Kidney (tissue), 14 donors: Measurements from ENCODE around the gene PPP2R3C. TPM values are rescaled to one million over a fixed set of nuclear protein-coding genes. Genes with fewer than 3 reads are reported as not detected.

Experiments
- DNase-seq, 5 donors: peaks; one replicate each; pipeline ENCODE4 v3.0.0-alpha.2; 2013 to 2020
- FAIRE-seq: peaks from 2 replicates; lab custom pipeline; 2012; peaks lifted over from hg19 to GRCh38; lab: Jason Lieb, UNC
- H3K27ac ChIP-seq, 2 donors: one replicate each; pipeline ENCODE4 v1.7.0; 2013; ENCODE audit warnings: low read depth in 2 of 2, low read length in 2 of 2, inconsistent platforms in 1 of 2
- H3K27me3 ChIP-seq: one replicate; pipeline ENCODE4 v1.7.1; 2013; ENCODE audit warnings: low read length, inconsistent platforms; ENCODE audit not compliant: control insufficient read depth, insufficient read depth
- H3K36me3 ChIP-seq, 3 donors: one replicate each; pipeline versions ENCODE4 v1.7.0 to v1.7.1; 2013; ENCODE audit warnings: low read length in 3 of 3, control low read depth in 1 of 3, inconsistent platforms in 1 of 3; ENCODE audit not compliant: insufficient read depth in 3 of 3, control insufficient read depth in 2 of 3
- H3K4me1 ChIP-seq, 3 donors: one replicate each; pipeline versions ENCODE4 v1.7.0 to v1.7.1; 2013; ENCODE audit warnings: low read length in 3 of 3, inconsistent platforms in 1 of 3, low read depth in 1 of 3; ENCODE audit not compliant: control insufficient read depth in 2 of 3, insufficient read depth in 2 of 3
- H3K4me3 ChIP-seq, 3 donors: one replicate each; pipeline versions ENCODE4 v1.7.0 to v1.8.1; 2013; ENCODE audit warnings: low read length in 3 of 3, control low read depth in 1 of 3, inconsistent platforms in 1 of 3
- H3K9ac ChIP-seq, 3 donors: one replicate each; pipeline versions ENCODE4 v1.7.0 to v1.7.1; 2013; ENCODE audit warnings: low read length in 3 of 3, control low read depth in 1 of 3, inconsistent platforms in 1 of 3
- H3K9me3 ChIP-seq, 3 donors: one replicate each; pipeline versions ENCODE4 v1.7.0 to v1.7.1; 2013; ENCODE audit warnings: low read length in 3 of 3, control low read depth in 1 of 3, inconsistent platforms in 1 of 3; ENCODE audit not compliant: control insufficient read depth in 2 of 3, insufficient read depth in 1 of 3
- intact Hi-C: fragments of 100-400 bp; cut with DNase I; formaldehyde crosslinking; loops from one replicate; pipeline ENCODE4 v1.11.1; 2022
- polyA plus RNA-seq: library from polyadenylated mRNA; stranded (reverse); fragments of 350-450 nt; fragmentation: Illumina TruSeq; extraction: RNeasy Lipid Tissue Mini Kit (QIAGEN cat#74804); gene quantifications from one replicate; pipeline ENCODE4 v1.2.3, GENCODE V29; 2014; ENCODE audit warnings: low read depth, low replicate concordance; ENCODE audit not compliant: insufficient read depth
- total RNA-seq: library from RNA; stranded (reverse); fragmentation: NEBNext Ultra II Directional; extraction: Animal tissue kit (Norgen Biotek cat#: 25700); gene quantifications from one replicate; pipeline ENCODE4 v1.2.1, GENCODE V29; 2021
- TF ChIP-seq, protein P1 (sequence below): IDR thresholded peaks from 3 replicates; pipeline ENCODE4 v1.5.1; 2012; ENCODE audit warnings: mild to moderate bottlenecking, moderate library complexity, borderline replicate concordance; ENCODE audit not compliant: insufficient read depth; ENCODE audit errors: extremely low read depth
- donor health status: control.
- donor health status: control.
- donor health status: control.
- donor health status: control.
- donor health status: control.
- donor health status: DM: yes; HTN: yes; CAD: no.
- donor health status: Normal renal cell carcinoma (clear cell type).

The PPP2R3C gene
- total and polyA plus RNA-seq, 2 donors from 2014 or later: 24.8 to 33.7 TPM

DNA sequence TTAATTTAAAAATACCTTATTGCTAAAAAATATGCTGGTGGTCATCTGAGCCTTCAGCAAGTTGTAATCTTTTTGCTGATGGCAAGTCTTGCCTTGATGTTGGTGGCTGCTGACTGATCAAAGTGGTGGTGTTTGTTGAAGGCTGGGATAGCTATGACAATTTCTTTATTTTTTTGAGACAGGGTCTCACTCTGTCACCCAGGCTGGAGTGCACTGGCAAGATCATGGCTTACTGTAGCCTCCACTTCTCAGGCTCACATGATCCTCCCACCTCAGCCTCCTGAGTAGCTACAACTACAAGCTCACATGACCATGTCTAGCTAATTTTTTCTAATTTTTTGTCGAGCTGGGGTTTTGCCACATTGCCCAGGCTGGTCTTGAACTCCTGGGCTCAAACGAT is 25.4 kb upstream of the PPP2R3C start:
- Histone ChIP-seq H3K4me3 (no peak overlapping the region), H3K9ac (no peak overlapping the region), H3K27ac (no peak overlapping the region), H3K4me1 (no peaks in the 10 kb centered on the region), H3K36me3 (no peaks in the 10 kb centered on the region), H3K9me3 (no peaks in the 10 kb centered on the region), H3K27me3 (no peaks in the 10 kb centered on the region)
- TF ChIP-seq, protein P1, sequence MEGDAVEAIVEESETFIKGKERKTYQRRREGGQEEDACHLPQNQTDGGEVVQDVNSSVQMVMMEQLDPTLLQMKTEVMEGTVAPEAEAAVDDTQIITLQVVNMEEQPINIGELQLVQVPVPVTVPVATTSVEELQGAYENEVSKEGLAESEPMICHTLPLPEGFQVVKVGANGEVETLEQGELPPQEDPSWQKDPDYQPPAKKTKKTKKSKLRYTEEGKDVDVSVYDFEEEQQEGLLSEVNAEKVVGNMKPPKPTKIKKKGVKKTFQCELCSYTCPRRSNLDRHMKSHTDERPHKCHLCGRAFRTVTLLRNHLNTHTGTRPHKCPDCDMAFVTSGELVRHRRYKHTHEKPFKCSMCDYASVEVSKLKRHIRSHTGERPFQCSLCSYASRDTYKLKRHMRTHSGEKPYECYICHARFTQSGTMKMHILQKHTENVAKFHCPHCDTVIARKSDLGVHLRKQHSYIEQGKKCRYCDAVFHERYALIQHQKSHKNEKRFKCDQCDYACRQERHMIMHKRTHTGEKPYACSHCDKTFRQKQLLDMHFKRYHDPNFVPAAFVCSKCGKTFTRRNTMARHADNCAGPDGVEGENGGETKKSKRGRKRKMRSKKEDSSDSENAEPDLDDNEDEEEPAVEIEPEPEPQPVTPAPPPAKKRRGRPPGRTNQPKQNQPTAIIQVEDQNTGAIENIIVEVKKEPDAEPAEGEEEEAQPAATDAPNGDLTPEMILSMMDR: no peak
- DNase-seq (no peak), FAIRE-seq (no peak)
- intact Hi-C loops: loop anchor here (10.0 kb wide), 1 partner anchor 268 kb away; no protein-coding TSS in a partner anchor

DNA sequence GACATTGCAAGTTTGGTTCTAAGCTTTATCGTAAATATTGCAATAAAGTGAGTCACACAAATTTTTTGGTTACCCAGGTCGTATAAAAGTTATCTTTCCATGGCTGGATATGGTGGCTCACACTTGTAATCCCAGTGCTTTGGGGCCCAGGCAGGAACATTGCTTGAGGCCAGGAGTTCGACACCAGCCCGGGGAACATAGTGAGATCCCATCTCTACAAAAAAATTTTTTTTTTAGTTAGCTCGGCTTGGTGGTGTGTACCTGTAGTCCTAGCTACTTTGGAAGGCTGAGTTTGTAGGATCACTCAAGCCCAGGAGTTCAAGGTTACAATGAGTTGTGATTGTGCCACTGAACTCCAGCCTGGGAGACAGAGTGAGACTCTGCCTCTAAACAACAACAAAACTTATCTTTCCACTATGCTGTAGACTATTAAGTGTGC is 24.9 kb upstream of the PPP2R3C start:
- no peaks in the 10 kb centered on the region for H3K27me3 ChIP-seq
- FAIRE-seq (no peak), DNase-seq (no peak)
- H3K36me3 ChIP-seq: no peaks in the 10 kb centered on the region
- no peaks in the 10 kb centered on the region for H3K4me1 ChIP-seq
- intact Hi-C loops: loop anchor here (10.0 kb wide), 1 partner anchor 268 kb away; no protein-coding TSS in a partner anchor
- TF ChIP-seq, protein P1: no peak
- H3K4me3 ChIP-seq: no peak overlapping the region
- no peak overlapping the region for H3K9ac ChIP-seq
- H3K27ac ChIP-seq: no peak overlapping the region
- no peaks in the 10 kb centered on the region for H3K9me3 ChIP-seq

DNA sequence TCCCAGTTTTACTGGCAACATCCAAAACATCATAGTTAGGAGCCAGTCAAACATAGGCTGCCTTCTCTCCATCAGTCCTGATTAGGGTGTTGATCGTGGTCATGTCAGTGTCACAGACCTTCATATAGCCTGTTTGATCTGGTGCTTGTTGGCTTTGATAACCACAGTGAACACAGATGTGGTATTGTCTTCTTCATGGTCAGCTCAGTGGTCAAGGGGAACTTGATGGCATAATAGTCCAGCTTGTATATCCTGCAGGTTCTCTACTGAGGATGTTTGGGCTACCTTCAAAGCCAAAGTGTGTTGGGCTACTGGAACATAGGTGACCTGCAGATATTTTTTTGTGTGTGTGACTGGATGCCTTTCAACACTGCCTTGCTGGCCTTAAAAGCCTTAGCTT is 22.2 kb upstream of the PPP2R3C start:
- H3K27ac ChIP-seq: no peak overlapping the region
- no peak overlapping the region for H3K9ac ChIP-seq
- H3K4me3 ChIP-seq: no peak overlapping the region
- FAIRE-seq (no peak), DNase-seq (no peak)
- H3K27me3 ChIP-seq: no peaks in the 10 kb centered on the region
- no peaks in the 10 kb centered on the region for H3K4me1 ChIP-seq
- no peaks in the 10 kb centered on the region for H3K36me3 ChIP-seq
- intact Hi-C loops: loop anchor here (10.0 kb wide), 1 partner anchor 271 kb away; no protein-coding TSS in a partner anchor
- no peaks in the 10 kb centered on the region for H3K9me3 ChIP-seq
- TF ChIP-seq, protein P1: no peak
